IgD-negative memory B cell (primary cell): Measurements from ENCODE around the gene POU5F2. TPM values are rescaled to one million over a fixed set of nuclear protein-coding genes. Genes with fewer than 3 reads are reported as not detected.

Source experiments
- polyA plus RNA-seq: library from polyadenylated mRNA; unstranded; fragments of 300-500 nt; fragmentation: Illumina TruSeq; gene quantifications from one replicate; pipeline ENCODE4 v1.2.3, GENCODE V29; 2021

Gene POU5F2
- polyA plus RNA-seq, 1 donor from 2014 or later, result 0.08 TPM

Other genes starting within 250 kb of the POU5F2 start
- not detected for gene NR2F1-AS1, start 160.4 kb downstream of the POU5F2 start, polyA plus RNA-seq
- gene NR2F1, start 158.4 kb downstream of the POU5F2 start, polyA plus RNA-seq, result not detected